HCT116 (cell line): Measurements from ENCODE around the gene TLE6. TPM values are rescaled to one million over a fixed set of nuclear protein-coding genes. Genes with fewer than 3 reads are reported as not detected.

Source experiments
- ATAC-seq: fragments of 200-7000 bp; cut with Tn5 transposase; 2 replicates; pipeline ENCODE4 v1.9.1; 2020; ENCODE audit warnings: mild to moderate bottlenecking, moderate library complexity
- BruUV-seq: library from RNA; stranded (reverse); fragments of 400-500 nt; replicated peaks from 2 replicates; lab custom pipeline; 2021; lab: Mats Ljungman, UMichigan
- CTCF ChIA-PET: fragments of 300-600 bp; sonication (Branson Sonifier 250); formaldehyde crosslinking; loops from one replicate; lab custom pipeline; 2021; ENCODE audit warnings: antibody characterized with exemption; lab: Charles Lee
- POLR2A ChIA-PET: fragments of 300-600, 350-600 bp; sonication (Branson Sonifier 250); formaldehyde crosslinking; loops from one replicate; lab custom pipeline; 2021; ENCODE audit warnings: antibody characterized with exemption; lab: Charles Lee
- RAD21 ChIA-PET, 2 experiments: fragments of 300-600 bp; sonication (Branson Sonifier 250); formaldehyde crosslinking; loops; one replicate each; lab custom pipeline; 2023; ENCODE audit warnings: low total read pairs in 2 of 2; ENCODE audit not compliant: uncharacterized antibody in 2 of 2, unreplicated experiment in 2 of 2, low non-redundant PET in 1 of 2; lab: Charles Lee
- DNase-seq: peaks from one replicate; pipeline ENCODE4 v3.0.0-alpha.2; 2010; ENCODE audit warnings: low read depth, low spot score
- H2AFZ ChIP-seq: fragments of 200-600 bp; shearing (Covaris generic), sonication (generic); 2 replicates; pipeline ENCODE4 v1.6.1; 2017; ENCODE audit warnings: low read depth, mixed run types, mixed read lengths, antibody characterized with exemption, low read length; ENCODE audit not compliant: poor library complexity, severe bottlenecking
- H3K27ac ChIP-seq: 2 replicates; pipeline ENCODE4 v1.5.1; 2012; ENCODE audit warnings: low read depth, low read length
- H3K27me3 ChIP-seq: fragments of 200-600 bp; sonication (generic); 2 replicates; pipeline ENCODE4 v1.6.1; 2016; ENCODE audit warnings: mixed run types, low read length, mixed read lengths; ENCODE audit not compliant: insufficient read depth
- H3K36me3 ChIP-seq, 2 experiments: fragments of 200-500 bp in 1 of 2; fragments of 200-600 bp in 1 of 2; sonication (Bioruptor generic) in 1 of 2; sonication (generic) in 1 of 2; 2 replicates each; pipeline versions ENCODE4 v1.5.1 to v1.6.1; 2014 to 2016; ENCODE audit warnings: low read length in 2 of 2, inconsistent platforms in 1 of 2, mixed read lengths in 1 of 2, mixed run types in 1 of 2; ENCODE audit not compliant: insufficient read depth in 2 of 2, control insufficient read depth in 1 of 2
- H3K4me1 ChIP-seq, 2 experiments: fragments of 200-600 bp in 1 of 2; sonication (generic) in 1 of 2; 2 replicates each; pipeline versions ENCODE4 v1.5.1 to v1.6.1; 2012 to 2017; ENCODE audit warnings: low read length in 2 of 2, inconsistent platforms in 1 of 2, mild to moderate bottlenecking in 1 of 2, mixed read lengths in 1 of 2, mixed run types in 1 of 2, moderate library complexity in 1 of 2; ENCODE audit not compliant: insufficient read depth in 2 of 2, control insufficient read depth in 1 of 2
- H3K4me2 ChIP-seq: fragments of 200-600 bp; sonication (generic); 2 replicates; pipeline ENCODE4 v1.6.1; 2017; ENCODE audit warnings: mixed run types, low read length, mixed read lengths
- H3K4me3 ChIP-seq, 2 experiments: fragments of 200-600 bp in 1 of 2; sonication (generic) in 1 of 2; replicated peaks in 1 of 2; 2 replicates each; pipeline ENCODE4 v1.5.1; 2011 to 2016; ENCODE audit warnings: low read length in 2 of 2, control low read depth in 1 of 2, low read depth in 1 of 2, mild to moderate bottlenecking in 1 of 2, mixed read lengths in 1 of 2, mixed run types in 1 of 2
- H3K79me2 ChIP-seq: fragments of 200-600 bp; sonication (generic); 2 replicates; pipeline ENCODE4 v1.6.1; 2017; ENCODE audit warnings: mild to moderate bottlenecking, mixed run types, low read length, moderate library complexity, mixed read lengths; ENCODE audit not compliant: insufficient read depth
- H3K9ac ChIP-seq: fragments of 200-600 bp; sonication (generic); 2 replicates; pipeline ENCODE4 v1.6.1; 2016; ENCODE audit warnings: low read length, mixed read lengths
- H3K9me2 ChIP-seq: fragments of 200-600 bp; sonication (generic), shearing (Covaris generic); 2 replicates; pipeline ENCODE4 v1.6.1; 2017; ENCODE audit warnings: mixed run types, mild to moderate bottlenecking, moderate library complexity; ENCODE audit not compliant: insufficient read depth
- H3K9me3 ChIP-seq, 2 experiments: fragments of 200-500 bp in 1 of 2; fragments of 200-600 bp in 1 of 2; sonication (Bioruptor generic) in 1 of 2; sonication (generic) in 1 of 2; 2 replicates each; pipeline ENCODE4 v1.6.1; 2014 to 2017; ENCODE audit warnings: low read length in 2 of 2, mixed read lengths in 2 of 2, inconsistent platforms in 1 of 2, low read depth in 1 of 2, mild to moderate bottlenecking in 1 of 2, mixed run types in 1 of 2, moderate library complexity in 1 of 2; ENCODE audit not compliant: control insufficient read depth in 1 of 2, insufficient read depth in 1 of 2
- H4K20me1 ChIP-seq: fragments of 200-600 bp; sonication (generic), shearing (Covaris generic); 2 replicates; pipeline ENCODE4 v1.6.1; 2017; ENCODE audit warnings: mixed run types, mild to moderate bottlenecking, moderate library complexity; ENCODE audit not compliant: insufficient read depth
- ATF3 ChIP-seq: IDR thresholded peaks from 2 replicates; pipeline ENCODE4 v1.6.1; 2012
- CEBPB ChIP-seq: IDR thresholded peaks from 2 replicates; pipeline ENCODE4 v1.6.1; 2012; ENCODE audit warnings: low read depth
- POLR2AphosphoS5 ChIP-seq: IDR thresholded peaks from 2 replicates; pipeline ENCODE4 v1.6.1; 2011; ENCODE audit warnings: mild to moderate bottlenecking, low read depth, low read length, moderate library complexity
- RAD21 ChIP-seq: IDR thresholded peaks from 2 replicates; pipeline ENCODE4 v1.6.1; 2012; ENCODE audit warnings: low read depth, mild to moderate bottlenecking
- REST ChIP-seq: IDR thresholded peaks from 2 replicates; pipeline ENCODE4 v1.6.1; 2012; ENCODE audit warnings: low read depth
- SIN3A ChIP-seq: IDR thresholded peaks from 2 replicates; pipeline ENCODE4 v1.6.1; 2012; ENCODE audit warnings: low read depth
- SP1 ChIP-seq: IDR thresholded peaks from 2 replicates; pipeline ENCODE4 v1.6.1; 2012; ENCODE audit warnings: low read depth
- SRF ChIP-seq: IDR thresholded peaks from 2 replicates; pipeline ENCODE4 v1.6.1; 2012; ENCODE audit warnings: low read depth
- TCF7L2 ChIP-seq: IDR thresholded peaks from 2 replicates; pipeline ENCODE4 v1.7.0; 2011; ENCODE audit warnings: borderline replicate concordance, inconsistent platforms; ENCODE audit not compliant: insufficient read depth, insufficient read length; ENCODE audit errors: extremely low read depth
- ZFX ChIP-seq: fragments of 450-650 bp; IDR thresholded peaks from 2 replicates; pipeline ENCODE4 v1.6.1; 2017
- ZNF274 ChIP-seq: fragments of 200-500 bp; sonication (Bioruptor generic); IDR thresholded peaks from 2 replicates; pipeline ENCODE4 v1.6.1; 2014; ENCODE audit warnings: mild to moderate bottlenecking, low read depth, low read length, inconsistent platforms
- intact Hi-C: fragments of 100-400 bp; cut with micrococcal nuclease; formaldehyde crosslinking; loops from 2 replicates; pipeline ENCODE4 v1.10.0; 2022
- total RNA-seq: library from RNA; stranded (reverse); gene quantifications from one replicate; pipeline ENCODE4 v1.2.1, GENCODE V29; 2021; ENCODE audit not compliant: unreplicated experiment

Gene TLE6
- total RNA-seq, 1 experiment from 2014 or later = 10.9 TPM

GRCh38 chr19:2984215-2984528 is 6.8 kb downstream of the TLE6 start (continued):
- TF ChIP-seq SIN3A (no peak), ZFX (no peak)
- TF ChIP-seq, all 23 proteins: peak for 0

GRCh38 chr19:2986951-2987524 is 9.7 kb downstream of the TLE6 start:
- H3K4me2 ChIP-seq = no peak overlapping the region
- H3K9me3 ChIP-seq = no peaks in the 10 kb centered on the region
- H3K9ac ChIP-seq = no peak overlapping the region
- H3K36me3 ChIP-seq = no peaks in the 10 kb centered on the region
- ChIA-PET POLR2A (no interaction called here), RAD21 (no interaction called here), CTCF (no interaction called here)
- DNase-seq = no peak
- H3K4me1 ChIP-seq = peaks cover 0 to 17% of the 10 kb centered on the region in 2 experiments; a peak in 1 of 4 replicates
- no TSS peak for BruUV-seq
- no peak overlapping the region for H2AFZ ChIP-seq
- no peak for ATAC-seq
- no peaks in the 10 kb centered on the region for H3K27me3 ChIP-seq
- H4K20me1 ChIP-seq = no peaks in the 10 kb centered on the region
- H3K9me2 ChIP-seq = no peaks in the 10 kb centered on the region
- no peak for TF ChIP-seq REST
- no peak for TF ChIP-seq RAD21
- TF ChIP-seq CEBPB = no peak
- no peak for TF ChIP-seq ATF3
- TF ChIP-seq SRF = no peak
- no peak for TF ChIP-seq ZNF274
- no peak for TF ChIP-seq SP1
- TF ChIP-seq TCF7L2 = no peak
- TF ChIP-seq POLR2AphosphoS5 = no peak
- no peaks in the 10 kb centered on the region for H3K79me2 ChIP-seq
- intact Hi-C loops = no loop called here
- H3K27ac ChIP-seq = no peak overlapping the region
- H3K4me3 ChIP-seq = no peak overlapping the region
